ENCODE measurements around the gene LGI4.
"Not testable (repeated sequence)": the region's sequence is repeated elsewhere in the genome, so short reads cannot be mapped to it uniquely, and the experiment has no call there.

LGI4 gene

DNA sequence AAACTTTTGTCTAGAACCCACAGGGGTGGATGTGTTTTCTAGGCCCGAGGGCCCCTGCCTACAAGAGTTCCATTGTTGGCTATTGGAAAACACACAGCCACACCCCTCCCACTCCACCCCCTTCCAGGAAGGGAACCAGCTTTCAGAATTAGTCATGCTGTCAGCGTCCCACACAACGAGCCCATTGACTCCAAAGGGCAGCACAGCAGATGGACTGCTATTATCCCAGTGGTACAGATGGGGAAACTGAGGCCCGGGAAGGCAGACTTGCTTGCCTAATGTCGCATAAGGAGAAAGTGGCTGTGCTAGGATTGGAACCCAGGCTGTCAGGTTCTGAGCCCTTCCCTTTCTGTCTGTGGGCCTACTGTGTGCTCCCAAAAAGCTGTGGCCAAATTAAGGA lies 27.3 kb downstream of the LGI4 start:
- DNase-seq, result peak in 41 of 51 donors; percentile 17 to 92 (median 78)

DNA sequence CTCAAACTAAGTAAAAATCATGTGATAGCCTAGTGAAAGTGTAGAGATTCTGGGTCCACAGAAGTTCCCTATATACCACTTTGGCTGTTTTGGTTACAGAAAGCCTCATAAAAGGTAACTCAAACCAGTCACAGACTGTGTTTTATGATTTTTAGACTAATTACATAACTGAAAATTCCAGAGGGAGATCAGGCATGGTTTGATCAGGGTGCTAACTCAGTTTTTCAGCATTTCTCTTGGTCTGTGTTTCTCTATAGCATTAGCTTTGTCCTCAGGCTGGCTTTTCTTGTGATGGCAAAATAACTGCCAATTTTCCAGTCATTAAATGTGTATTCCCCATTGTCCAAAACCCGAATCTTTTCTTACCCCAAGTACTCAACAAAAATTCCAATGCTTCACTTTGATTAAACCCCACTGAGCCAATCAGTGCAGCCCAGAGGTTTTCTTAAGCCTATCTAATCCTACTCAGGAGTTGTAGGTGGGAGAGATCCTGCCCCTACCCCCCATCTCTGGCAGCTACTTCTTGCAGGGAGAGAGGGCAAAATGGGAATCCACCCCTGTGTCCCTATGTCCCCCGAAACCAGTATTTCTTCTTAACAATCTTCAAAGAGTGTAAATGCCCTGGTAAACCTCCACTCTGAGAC lies 27.8 kb downstream of the LGI4 start:
- no peak for DNase-seq

DNA sequence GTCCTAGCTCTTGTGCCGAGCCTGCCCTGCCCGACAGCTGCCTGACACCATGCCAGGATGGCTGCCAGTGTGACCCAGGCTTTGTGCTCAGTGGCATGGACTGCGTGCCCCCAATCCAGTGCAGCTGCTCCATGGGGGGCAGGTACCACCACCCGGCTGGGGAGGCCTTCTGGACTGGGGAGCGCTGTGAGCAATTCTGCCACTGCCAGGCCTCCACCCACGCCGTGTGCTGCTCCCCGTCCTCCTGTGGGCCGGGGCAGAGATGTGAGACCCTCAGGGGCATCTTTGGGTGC lies 28.6 kb downstream of the LGI4 start:
- DNase-seq, result peak in 37 of 51 donors; percentile 19 to 88 (median 66)

GRCh38 chr19:35105411-35106290 lies 29.2 kb downstream of the LGI4 start:
- no peak for DNase-seq

- DNase-seq, result no peak
These were observed 29.8 kb downstream of the LGI4 start for GRCh38 chr19:35105047-35105410.

- no peak for DNase-seq
These were observed 30.5 kb downstream of the LGI4 start for GRCh38 chr19:35104361-35104760.

- DNase-seq, result not testable (repeated sequence)
These were observed 31.2 kb downstream of the LGI4 start for GRCh38 chr19:35103614-35104013.

- not testable (repeated sequence) for DNase-seq
These were observed 32.9 kb downstream of the LGI4 start for GRCh38 chr19:35101949-35102348.

DNA sequence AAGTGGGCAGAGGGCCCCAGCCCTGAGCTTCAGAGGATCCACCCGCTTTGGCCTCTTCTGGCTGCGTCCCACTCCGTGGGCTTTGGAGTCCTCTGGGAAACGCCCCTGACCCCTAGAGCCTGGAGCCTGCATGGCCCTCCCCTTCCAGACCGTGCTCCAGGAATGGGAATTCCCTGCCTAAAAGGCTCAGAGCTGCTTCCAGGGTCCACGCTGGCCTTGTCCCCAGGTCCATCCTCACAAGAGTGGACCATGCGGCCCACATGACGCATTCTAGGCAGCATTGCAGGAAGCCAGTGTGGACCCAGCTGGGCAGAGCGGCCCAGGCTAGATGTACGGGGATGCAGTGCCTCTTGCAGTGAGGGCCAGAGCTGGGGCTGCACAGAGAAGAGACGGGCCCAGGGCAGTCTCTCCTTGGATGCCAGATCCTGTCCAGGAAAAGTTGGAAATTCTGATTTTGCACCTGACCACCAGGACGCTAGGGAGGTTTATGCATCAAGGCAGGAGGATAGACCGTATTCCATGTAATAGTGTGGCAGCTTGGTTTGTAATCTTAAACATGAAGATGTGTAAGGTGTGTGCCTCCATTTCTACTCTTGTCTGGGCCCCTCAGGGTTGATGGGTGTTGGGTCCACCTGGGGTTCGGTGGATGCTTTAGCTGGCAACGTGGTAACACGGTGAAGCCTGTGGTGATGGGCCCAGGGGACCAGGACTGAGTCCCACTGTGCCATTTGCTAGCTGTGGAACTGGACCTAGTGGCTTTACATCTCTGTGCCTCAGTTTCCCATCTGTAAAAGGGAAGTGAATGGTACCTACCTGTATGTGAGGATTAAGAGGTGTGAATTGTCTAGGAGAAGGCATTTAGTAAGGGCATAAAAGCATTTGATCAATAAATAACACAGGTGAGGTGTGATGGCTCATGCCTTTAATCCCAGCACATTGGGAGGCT lies 34.0 kb downstream of the LGI4 start:
- no peak for DNase-seq

DNA sequence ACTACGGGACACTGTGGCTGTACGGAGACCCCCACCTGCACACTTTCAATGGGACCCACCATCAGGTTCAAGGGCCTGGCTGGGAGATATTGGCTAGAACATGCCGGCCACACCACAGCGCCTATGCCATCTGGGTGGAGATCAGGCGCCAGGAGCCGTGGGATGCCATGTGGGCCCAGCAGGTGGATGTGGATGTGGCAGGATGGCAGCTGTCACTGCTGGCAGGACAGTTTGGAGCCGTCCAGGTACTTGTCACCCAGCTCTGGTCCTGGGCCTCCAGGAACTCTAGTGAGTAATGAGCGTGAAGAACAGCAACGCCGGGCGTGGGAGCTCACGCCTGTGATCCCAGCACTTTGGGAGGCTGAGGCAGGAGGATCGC lies 35.0 kb downstream of the LGI4 start:
- DNase-seq, result no peak

DNA sequence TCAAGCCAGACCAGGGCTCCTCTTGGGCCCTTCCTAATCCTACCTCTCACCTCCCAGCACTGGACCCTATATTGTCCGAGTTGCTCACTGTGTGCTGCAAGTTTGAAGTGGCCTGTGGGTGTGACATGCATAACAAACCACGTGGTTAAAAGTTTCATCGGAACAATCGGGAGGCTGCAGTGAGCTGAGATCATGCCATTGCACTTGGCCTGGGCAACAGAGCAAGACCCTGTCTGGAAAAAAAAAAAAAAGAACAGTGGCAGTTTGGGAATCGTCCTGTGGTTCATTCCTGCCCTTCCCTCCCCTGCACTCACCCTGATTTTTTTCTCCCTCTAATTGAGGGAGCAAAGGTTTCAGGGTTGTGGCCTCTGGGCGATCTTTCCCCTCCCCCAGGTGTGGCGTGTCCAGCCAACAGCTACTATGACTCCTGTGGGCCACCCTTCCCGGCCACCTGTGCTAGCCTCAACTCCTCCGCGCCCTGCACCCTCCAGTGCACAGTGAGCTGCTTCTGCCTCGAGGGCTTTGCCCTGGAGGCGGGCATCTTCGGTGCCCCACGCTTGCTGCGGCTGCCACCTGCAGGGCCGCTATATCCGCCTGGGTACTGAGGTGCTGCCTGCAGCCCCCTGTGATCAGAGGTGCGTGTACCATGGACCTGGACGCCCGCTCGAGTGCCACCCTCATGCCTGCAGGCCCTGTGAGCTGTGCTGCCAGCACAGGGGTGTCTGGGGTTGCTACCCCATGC lies 35.5 kb downstream of the LGI4 start:
- DNase-seq, result no peak

DNA sequence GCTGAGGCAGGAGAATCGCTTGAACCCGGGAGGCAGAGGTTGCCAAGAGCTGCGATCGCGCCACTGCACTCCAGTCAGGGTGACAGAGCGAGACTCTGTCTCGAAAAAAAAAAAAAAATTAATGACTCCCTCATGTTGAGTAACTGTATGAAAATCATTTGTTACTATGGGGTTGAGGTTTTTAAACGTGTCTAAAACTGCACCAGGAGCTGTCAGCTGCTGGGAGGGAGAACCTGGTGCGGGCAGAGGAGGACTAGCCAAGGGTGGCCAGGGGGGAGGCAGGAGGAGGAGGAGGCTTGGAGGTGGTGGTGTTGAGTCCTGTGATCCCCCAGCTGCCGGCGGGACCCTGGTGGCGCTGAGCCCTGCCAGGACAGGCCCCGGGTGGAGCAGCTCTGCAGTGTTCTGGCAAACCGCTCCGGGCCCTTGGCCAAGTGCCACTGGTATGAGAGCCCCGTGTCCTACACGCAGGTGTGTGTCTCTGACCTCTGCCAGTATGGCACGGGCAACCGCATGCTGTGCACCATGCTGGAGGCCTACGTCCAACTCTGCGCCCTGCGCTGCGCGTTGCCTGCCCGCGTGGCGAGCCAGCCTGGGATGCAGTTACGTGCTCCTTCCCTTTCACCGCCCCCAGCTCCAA lies 36.3 kb downstream of the LGI4 start:
- peak in 3 of 51 donors; percentile 18 to 35 (median 26) for DNase-seq

DNA sequence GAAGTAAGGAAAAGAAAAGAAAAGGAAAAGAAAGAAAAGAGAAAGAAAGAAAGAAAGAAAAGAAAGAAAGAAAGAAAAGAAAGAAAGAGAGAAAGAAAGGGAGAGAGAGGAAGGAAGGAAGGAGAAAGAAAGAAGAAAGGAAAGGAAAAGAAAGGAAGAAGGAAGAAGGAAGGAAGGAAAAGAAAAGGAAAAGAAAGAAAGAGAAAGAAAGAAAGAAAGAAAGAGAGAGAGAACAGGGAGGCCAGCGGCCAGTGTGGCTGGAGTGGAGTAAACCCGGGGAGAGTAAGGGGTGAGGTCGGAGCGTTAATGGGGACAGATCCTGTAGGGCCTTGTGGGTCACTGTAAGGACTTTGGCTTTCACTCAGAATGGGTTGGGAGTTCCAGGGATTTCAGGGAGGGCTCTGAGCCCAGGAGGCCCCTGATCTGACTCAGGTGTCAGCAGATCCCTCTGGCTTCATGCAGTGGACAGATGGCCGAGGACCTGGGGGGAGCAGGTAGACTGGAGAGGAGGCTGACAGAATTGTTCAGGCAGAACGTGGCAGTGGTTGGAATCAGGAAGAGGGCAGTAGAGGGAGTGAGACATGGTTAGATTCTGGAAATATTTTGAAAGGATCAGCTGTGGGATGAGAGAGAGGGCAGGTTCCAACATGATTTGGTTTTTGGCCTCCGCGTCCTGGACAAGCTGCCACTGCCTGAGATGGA lies 39.0 kb downstream of the LGI4 start:
- no peak for DNase-seq

- DNase-seq, result no peak
These were observed 40.2 kb downstream of the LGI4 start for GRCh38 chr19:35094656-35095055.

- no peak for DNase-seq
These were observed 40.8 kb downstream of the LGI4 start for GRCh38 chr19:35093941-35094647.

DNA sequence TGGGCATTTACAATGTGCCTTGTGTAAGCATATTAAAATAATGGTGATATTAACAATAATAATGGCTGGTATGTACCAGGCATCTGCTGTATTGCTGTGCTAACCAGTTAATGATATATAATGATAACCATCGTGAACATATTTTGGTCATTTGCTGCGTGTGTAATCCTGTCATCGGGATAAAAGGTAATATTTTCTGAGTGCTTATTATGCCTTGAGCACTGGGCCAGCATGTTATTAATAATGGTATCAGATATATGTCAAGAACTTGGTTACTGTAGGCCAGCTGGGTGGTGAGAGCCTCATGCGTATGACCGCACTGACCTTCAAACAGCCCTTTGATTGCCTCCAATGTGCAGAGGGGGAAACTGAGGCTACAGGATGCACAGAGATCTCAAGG lies 41.4 kb downstream of the LGI4 start:
- no peak for DNase-seq

DNA sequence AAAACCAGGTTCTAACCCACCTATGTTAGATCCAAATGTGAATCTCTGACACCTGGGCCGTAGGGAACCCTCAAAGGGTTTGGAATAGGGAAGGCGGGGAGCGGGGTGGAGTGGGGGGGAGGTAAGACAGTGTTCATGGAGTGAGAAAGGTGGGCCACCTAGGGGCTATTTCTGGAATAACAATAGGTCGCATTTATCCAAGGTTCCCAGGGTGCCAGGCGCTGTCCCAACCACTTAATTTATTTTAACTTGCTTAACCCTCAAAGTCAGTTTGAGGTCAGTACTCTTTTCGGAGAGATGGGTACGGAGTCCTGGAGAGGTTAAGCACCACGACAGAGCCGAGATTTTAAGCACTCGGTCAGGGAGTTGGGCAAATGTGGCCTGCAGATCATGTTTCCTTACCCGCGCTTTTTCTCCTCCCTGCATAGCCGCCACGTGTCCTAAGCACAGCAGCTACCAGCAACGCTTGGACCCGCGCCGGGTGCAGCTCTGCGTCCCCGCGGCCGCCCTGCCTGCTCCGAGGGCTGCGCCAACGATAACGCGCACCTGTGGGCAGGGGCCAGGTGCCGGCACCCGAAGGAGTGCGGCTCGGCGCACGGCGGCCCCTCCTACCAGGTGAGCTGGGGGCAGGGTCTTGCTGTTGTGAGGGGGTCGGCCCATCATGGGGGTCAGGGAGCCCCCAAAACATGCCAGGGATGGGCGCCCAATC lies 44.2 kb downstream of the LGI4 start:
- peak in 24 of 51 donors; percentile 7 to 74 (median 38) for DNase-seq

DNA sequence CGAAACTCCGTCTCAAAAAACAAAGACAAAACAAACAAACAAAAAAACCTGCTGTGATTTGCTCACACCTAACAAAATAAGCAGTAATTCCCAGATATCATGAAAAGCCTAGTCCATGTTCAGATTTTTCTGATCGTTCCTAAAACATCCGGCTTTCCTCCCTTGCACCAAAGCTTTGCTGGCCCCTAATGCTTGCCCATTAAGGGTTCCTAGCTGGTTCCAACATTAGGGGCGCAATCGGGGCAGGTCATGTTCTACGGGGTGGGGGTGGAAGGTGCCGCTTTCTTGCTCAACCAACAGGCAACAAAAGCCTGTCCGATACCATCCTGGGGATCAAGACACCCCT lies 44.7 kb downstream of the LGI4 start:
- DNase-seq, result no peak

GRCh38 chr19:35089554-35089953 lies 45.3 kb downstream of the LGI4 start:
- no peak for DNase-seq

All from hypothalamus (tissue), 51 donors.